ENCODE data around the gene AP1B1.
"Not testable (repeated sequence)": the region's sequence is repeated elsewhere in the genome, so short reads cannot be mapped to it uniquely, and the experiment has no call there.

Gene AP1B1

DNA sequence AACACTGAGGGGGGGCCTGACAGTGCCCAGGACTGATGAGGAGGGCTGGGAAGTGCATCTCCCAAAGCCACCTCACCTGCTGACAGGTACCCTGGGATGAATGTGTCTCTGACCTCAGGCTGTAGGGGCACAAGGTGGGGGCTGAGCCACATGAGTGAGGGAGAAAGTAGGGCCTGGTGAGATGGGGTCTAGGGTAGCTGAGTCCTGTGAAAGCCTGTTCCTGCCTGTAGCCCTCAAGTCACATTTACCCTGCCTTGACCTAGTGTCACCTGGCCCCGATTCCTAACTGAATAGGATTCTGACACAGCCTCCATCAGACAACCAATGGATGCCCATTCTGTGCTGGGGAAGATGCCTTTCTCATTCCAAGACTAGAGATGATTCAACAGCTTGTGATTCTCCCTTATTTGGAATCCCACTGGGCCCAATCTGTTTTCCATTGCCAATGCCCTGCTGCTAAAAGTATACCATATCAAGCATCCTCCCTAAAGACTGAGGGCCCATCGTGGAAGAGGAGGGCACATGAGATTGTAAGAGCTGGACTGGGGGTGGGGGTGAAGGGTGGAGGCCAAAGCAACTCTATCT is 38.9 kb upstream of the AP1B1 start:
- no peak overlapping the region for H3K4me3 ChIP-seq (ENCODE audit: low read depth, low read length)
- DNase-seq (ENCODE audit: low read depth, low spot score) = no peak
- ChIA-PET CTCF (interaction anchor here (1.0 to 1.2 kb wide), 2 partner anchors 11 to 33 kb away, joined by 3 read pairs; no protein-coding TSS in a partner anchor), POLR2A (no interaction called here)
- TF ChIP-seq, protein P1, sequence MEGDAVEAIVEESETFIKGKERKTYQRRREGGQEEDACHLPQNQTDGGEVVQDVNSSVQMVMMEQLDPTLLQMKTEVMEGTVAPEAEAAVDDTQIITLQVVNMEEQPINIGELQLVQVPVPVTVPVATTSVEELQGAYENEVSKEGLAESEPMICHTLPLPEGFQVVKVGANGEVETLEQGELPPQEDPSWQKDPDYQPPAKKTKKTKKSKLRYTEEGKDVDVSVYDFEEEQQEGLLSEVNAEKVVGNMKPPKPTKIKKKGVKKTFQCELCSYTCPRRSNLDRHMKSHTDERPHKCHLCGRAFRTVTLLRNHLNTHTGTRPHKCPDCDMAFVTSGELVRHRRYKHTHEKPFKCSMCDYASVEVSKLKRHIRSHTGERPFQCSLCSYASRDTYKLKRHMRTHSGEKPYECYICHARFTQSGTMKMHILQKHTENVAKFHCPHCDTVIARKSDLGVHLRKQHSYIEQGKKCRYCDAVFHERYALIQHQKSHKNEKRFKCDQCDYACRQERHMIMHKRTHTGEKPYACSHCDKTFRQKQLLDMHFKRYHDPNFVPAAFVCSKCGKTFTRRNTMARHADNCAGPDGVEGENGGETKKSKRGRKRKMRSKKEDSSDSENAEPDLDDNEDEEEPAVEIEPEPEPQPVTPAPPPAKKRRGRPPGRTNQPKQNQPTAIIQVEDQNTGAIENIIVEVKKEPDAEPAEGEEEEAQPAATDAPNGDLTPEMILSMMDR (IDR thresholded peaks at IDR 0.05; ENCODE audit: insufficient read depth, low read length, missing control alignments) = no peak

- ChIA-PET CTCF (no interaction called here), POLR2A (no interaction called here)
- TF ChIP-seq, protein P1 (IDR thresholded peaks at IDR 0.05; ENCODE audit: insufficient read depth, low read length, missing control alignments) = no peak
- DNase-seq (ENCODE audit: low read depth, low spot score) = no peak
- no peak overlapping the region for H3K4me3 ChIP-seq (ENCODE audit: low read depth, low read length)
Observed at GRCh38 chr22:29426476-29426875, 38.1 kb upstream of the AP1B1 start.

DNA sequence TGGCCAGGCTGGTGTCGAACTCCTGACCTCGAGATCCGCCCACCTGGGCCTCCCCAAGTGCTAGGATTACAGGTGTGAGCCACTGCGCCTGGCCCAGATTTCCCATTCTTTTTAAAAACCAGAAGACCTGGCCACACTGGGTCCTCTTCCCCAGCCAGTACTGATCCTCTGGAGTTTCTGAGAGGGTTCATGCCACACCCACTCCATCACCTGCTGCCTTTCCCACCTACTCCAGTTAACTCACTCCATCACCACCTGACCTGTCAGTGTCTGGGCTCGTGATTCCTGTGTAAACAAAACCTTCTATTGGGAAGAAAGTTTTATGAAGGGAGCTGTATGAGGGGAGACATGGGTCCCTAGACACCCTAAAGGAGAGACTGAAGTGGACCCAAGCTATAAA is 30.3 kb upstream of the AP1B1 start:
- CTCF ChIA-PET; DNase-seq (ENCODE audit: low read depth, low spot score); H3K4me3 ChIP-seq (ENCODE audit: low read depth, low read length); POLR2A ChIA-PET: not testable (repeated sequence)

DNA sequence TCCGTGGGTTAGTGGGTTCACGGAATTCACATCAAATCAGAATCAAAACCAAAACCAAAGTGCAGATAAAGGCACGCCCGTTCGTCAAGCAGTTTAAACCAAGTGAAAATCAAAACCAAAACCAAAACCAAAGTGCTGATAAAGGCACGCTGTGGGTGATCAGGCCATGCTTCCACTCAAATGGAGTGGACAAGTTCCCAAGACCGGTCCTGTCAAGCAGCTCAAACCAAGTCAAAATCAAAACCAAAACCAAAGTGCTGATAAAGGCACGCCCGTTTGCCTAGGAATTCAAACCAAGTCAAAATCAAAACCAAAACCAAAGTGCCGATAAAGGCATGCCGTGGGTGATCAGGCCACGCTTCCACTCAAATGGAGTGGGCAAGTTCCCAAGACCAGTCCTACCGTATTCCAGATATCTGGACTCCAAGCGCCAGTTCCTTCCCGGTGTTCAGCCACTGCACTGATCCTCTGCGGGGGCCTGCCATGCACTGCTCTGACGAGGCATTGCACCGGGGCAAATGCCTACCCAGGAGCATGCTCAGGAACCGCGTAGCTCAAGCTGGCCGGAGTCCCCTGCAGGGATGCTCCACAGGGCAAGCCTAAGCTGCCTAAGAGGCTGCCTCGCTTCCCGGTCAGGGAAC is 26.7 kb upstream of the AP1B1 start:
- H3K4me3 ChIP-seq (ENCODE audit: low read depth, low read length); DNase-seq (ENCODE audit: low read depth, low spot score); POLR2A ChIA-PET: not testable (repeated sequence)
- CTCF ChIA-PET = interaction anchor here (1.1 to 1.3 kb wide), 2 partner anchors 9 to 12 kb away, joined by 3 read pairs; no protein-coding TSS in a partner anchor

GRCh38 chr22:29412772-29413171 is 24.4 kb upstream of the AP1B1 start:
- DNase-seq (ENCODE audit: low read depth, low spot score); POLR2A ChIA-PET; CTCF ChIA-PET; H3K4me3 ChIP-seq (ENCODE audit: low read depth, low read length): not testable (repeated sequence)

DNA sequence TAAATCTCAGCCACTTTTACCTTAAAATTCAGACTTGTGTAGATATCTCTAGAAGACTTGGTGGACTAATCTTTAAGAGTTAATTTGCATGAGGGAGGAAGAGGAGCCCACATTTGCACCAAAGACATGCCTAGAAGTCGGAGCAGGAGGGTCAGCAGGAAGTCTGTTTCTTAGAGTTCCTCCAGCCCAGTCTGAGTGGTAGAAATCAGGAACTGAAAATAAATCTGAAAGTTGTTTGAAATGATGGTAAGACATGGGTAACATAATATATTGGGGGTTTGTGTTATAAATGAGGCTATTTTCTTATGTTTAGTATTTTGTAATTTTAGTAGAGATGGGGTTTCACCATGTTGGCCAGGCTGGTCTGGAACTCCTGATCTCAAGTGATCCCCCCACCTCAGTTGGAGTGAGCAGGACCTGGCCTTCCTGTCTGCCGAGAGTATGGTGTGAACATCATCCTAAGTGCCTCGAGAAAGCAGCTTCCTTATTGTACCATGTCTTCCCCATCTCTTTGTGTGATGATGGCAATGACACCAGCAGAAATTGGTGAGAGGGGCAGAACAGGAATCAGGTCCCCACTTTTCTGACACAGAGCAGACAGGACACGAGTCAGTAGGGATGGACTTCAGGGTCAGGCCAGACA is 23.3 kb upstream of the AP1B1 start:
- DNase-seq (ENCODE audit: low read depth, low spot score); POLR2A ChIA-PET; H3K4me3 ChIP-seq (ENCODE audit: low read depth, low read length); CTCF ChIA-PET: not testable (repeated sequence)

DNA sequence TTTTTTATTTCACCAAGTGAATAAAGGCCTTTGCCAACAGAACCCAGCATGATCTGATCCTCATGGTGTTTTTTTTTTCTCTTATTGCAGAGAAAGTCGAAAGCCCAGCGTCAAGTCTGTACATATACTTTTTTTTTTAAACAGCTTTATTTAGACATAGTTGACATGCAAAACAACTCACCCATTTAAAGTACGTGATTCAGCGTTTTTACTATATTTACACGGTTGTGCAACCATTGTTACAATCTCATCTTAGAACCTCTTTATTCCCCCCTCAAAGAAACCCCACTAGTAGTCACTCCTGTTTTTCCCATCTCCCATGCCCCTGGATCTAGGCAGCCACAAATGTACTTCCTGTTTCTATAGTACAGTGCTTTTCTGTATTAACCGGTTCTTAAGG is 20.6 kb upstream of the AP1B1 start:
- ChIA-PET CTCF (interaction anchor here (1.4 kb wide), 1 partner anchor 13 kb away, joined by 4 read pairs; no protein-coding TSS in a partner anchor), POLR2A (no interaction called here)
- TF ChIP-seq, protein P1 (IDR thresholded peaks at IDR 0.05; ENCODE audit: insufficient read depth, low read length, missing control alignments) = no peak

GRCh38 chr22:29401538-29401937 is 13.2 kb upstream of the AP1B1 start:
- POLR2A ChIA-PET; DNase-seq (ENCODE audit: low read depth, low spot score): not testable (repeated sequence)

More for the DNA sequence above, 20.6 kb upstream of the AP1B1 start:
- no peak for DNase-seq (ENCODE audit: low read depth, low spot score)
- H3K4me3 ChIP-seq (ENCODE audit: low read depth, low read length) = no peak overlapping the region

DNA sequence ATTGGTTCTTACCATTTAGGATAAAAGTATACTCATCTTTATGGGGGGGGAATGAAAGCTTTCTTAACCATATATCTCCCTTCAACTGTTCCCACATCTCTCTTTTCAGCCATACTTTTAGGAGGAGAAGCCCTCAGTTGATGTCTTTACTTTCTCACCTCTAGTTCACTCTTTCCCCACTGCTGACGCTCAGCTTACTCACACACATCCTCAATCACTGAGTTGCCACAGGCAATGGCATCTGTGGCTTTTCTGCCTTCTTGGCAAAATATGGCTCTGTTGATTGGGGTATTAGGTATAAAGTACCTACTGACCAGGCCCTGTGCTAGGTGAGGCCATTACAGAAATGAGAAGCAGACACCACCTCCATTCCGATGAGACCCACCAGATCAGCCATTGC is 12.2 kb upstream of the AP1B1 start:
- POLR2A ChIA-PET = no interaction called here
- TF ChIP-seq, protein P1 (IDR thresholded peaks at IDR 0.05; ENCODE audit: insufficient read depth, low read length, missing control alignments) = no peak
- CTCF ChIA-PET = no interaction called here
- no peak overlapping the region for H3K4me3 ChIP-seq (ENCODE audit: low read depth, low read length)
- DNase-seq (ENCODE audit: low read depth, low spot score) = no peak

More at GRCh38 chr22:29401538-29401937, 13.2 kb upstream of the AP1B1 start:
- H3K4me3 ChIP-seq (ENCODE audit: low read depth, low read length); CTCF ChIA-PET: not testable (repeated sequence)

Data from AG04449 (cell line).